ENCODE data around the gene RIPOR3. TPM values are rescaled to one million over a fixed set of nuclear protein-coding genes. Genes with fewer than 3 reads are reported as not detected.

RIPOR3 gene
- total and polyA plus RNA-seq, 5 donors from 2014 or later = 0.69 to 1.9 (median 1.3) TPM

GRCh38 chr20:50595988-50596693, 95.2 kb downstream of the RIPOR3 start:
- Histone ChIP-seq H3K27me3 (ENCODE audit: control insufficient read depth, insufficient read depth, low read length) (no peaks in the 10 kb centered on the region), H3K4me1 (ENCODE audit: control insufficient read depth, insufficient read depth, low read length, poor library complexity, severe bottlenecking) (no peaks in the 10 kb centered on the region), H3K27ac (ENCODE audit: insufficient read depth, low read length, poor library complexity, severe bottlenecking) (no peak overlapping the region), H3K36me3 (ENCODE audit: control insufficient read depth, insufficient read depth, low read length) (no peaks in the 10 kb centered on the region), H3K9me3 (ENCODE audit: control insufficient read depth in 2 of 2, low read length in 2 of 2) (no peaks in the 10 kb centered on the region), H3K4me3 (ENCODE audit: low read depth, low read length) (no peak overlapping the region)
- ATAC-seq (ENCODE audit: low read depth in 2 of 2) (no peak), DNase-seq (no peak)
- Mint-ChIP-seq H3K4me3 (peak overlapping the region in 1 of 4 donors; percentile 21), H3K27ac (no peak overlapping the region), H3K27me3 (peaks cover 13% of the 10 kb centered on the region), H3K36me3 (no peaks in the 10 kb centered on the region), H3K4me1 (peaks cover 0 to 6% (median 0%) of the 10 kb centered on the region in 4 donors), H3K9me3 (no peaks in the 10 kb centered on the region)

DNA sequence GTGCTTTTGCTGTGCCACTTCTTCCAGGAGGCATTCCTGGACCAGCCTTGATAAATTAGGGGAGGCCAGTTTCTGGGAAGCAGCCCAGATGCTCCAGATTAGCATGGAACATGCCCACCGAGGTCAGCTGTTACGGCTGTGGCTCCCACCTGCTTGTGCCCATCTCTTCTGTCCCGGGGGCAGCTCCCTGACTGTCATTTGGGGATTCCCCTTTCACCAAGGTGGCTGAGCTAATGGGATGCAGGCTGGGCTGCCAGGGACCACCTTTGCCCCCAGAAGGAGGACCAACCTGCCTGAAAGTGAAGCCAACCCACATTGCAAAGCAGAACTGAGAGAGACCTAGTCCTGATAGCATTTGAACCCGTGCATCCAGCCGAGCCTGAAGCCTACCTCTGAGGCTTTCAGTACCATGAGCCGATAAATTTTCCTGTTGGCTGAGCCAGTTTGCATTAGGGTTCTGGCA, 95.9 kb downstream of the RIPOR3 start:
- Mint-ChIP-seq H3K9me3 (no peaks in the 10 kb centered on the region), H3K4me3 (no peak overlapping the region), H3K27ac (peak overlapping the region in 2 of 3 donors; percentile 58 to 76), H3K36me3 (no peaks in the 10 kb centered on the region), H3K4me1 (peaks cover 0 to 6% (median 0%) of the 10 kb centered on the region in 4 donors), H3K27me3 (peaks cover 9% of the 10 kb centered on the region)
- H3K27me3 ChIP-seq (ENCODE audit: control insufficient read depth, insufficient read depth, low read length) = no peaks in the 10 kb centered on the region
- no peaks in the 10 kb centered on the region for H3K36me3 ChIP-seq (ENCODE audit: control insufficient read depth, insufficient read depth, low read length)
- no peak for DNase-seq
- no peak overlapping the region for H3K4me3 ChIP-seq (ENCODE audit: low read depth, low read length)
- H3K27ac ChIP-seq (ENCODE audit: insufficient read depth, low read length, poor library complexity, severe bottlenecking) = no peak overlapping the region
- H3K9me3 ChIP-seq (ENCODE audit: control insufficient read depth in 2 of 2, low read length in 2 of 2) = no peaks in the 10 kb centered on the region
- H3K4me1 ChIP-seq (ENCODE audit: control insufficient read depth, insufficient read depth, low read length, poor library complexity, severe bottlenecking) = no peaks in the 10 kb centered on the region
- ATAC-seq (ENCODE audit: low read depth in 2 of 2) = no peak

- peak; percentile 9 to 37 for ATAC-seq (ENCODE audit: low read depth in 2 of 2)
- H3K4me1 ChIP-seq (ENCODE audit: control insufficient read depth, insufficient read depth, low read length, poor library complexity, severe bottlenecking) = no peaks in the 10 kb centered on the region
- H3K27ac ChIP-seq (ENCODE audit: insufficient read depth, low read length, poor library complexity, severe bottlenecking) = no peak overlapping the region
- H3K36me3 ChIP-seq (ENCODE audit: control insufficient read depth, insufficient read depth, low read length) = peaks cover 2% of the 10 kb centered on the region
- no peaks in the 10 kb centered on the region for H3K27me3 ChIP-seq (ENCODE audit: control insufficient read depth, insufficient read depth, low read length)
- H3K27me3 Mint-ChIP-seq = peaks cover 7% of the 10 kb centered on the region
- peaks cover 0 to 6% (median 0%) of the 10 kb centered on the region in 4 donors for H3K4me1 Mint-ChIP-seq
- H3K36me3 Mint-ChIP-seq = no peaks in the 10 kb centered on the region
- no peaks in the 10 kb centered on the region for H3K9me3 ChIP-seq (ENCODE audit: control insufficient read depth in 2 of 2, low read length in 2 of 2)
- no peak overlapping the region for H3K4me3 ChIP-seq (ENCODE audit: low read depth, low read length)
- H3K4me3 Mint-ChIP-seq = no peak overlapping the region
- DNase-seq = no peak
- no peaks in the 10 kb centered on the region for H3K9me3 Mint-ChIP-seq
- peak overlapping the region in 2 of 3 donors; percentile 58 to 76 for H3K27ac Mint-ChIP-seq
Measured at GRCh38 chr20:50594591-50595432, 96.5 kb downstream of the RIPOR3 start.

GRCh38 chr20:50594231-50594590, 97.1 kb downstream of the RIPOR3 start:
- no peak overlapping the region for H3K4me3 Mint-ChIP-seq
- H3K27ac Mint-ChIP-seq = no peak overlapping the region
- ATAC-seq (ENCODE audit: low read depth in 2 of 2) (peak in 1 of 2 donors; percentile 5), DNase-seq (no peak)
- Histone ChIP-seq H3K36me3 (ENCODE audit: control insufficient read depth, insufficient read depth, low read length) (peaks cover 2% of the 10 kb centered on the region), H3K27me3 (ENCODE audit: control insufficient read depth, insufficient read depth, low read length) (no peaks in the 10 kb centered on the region), H3K27ac (ENCODE audit: insufficient read depth, low read length, poor library complexity, severe bottlenecking) (no peak overlapping the region), H3K9me3 (ENCODE audit: control insufficient read depth in 2 of 2, low read length in 2 of 2) (no peaks in the 10 kb centered on the region), H3K4me1 (ENCODE audit: control insufficient read depth, insufficient read depth, low read length, poor library complexity, severe bottlenecking) (no peaks in the 10 kb centered on the region), H3K4me3 (ENCODE audit: low read depth, low read length) (no peak overlapping the region)
- H3K4me1 Mint-ChIP-seq = peaks cover 0 to 6% (median 0%) of the 10 kb centered on the region in 4 donors
- no peaks in the 10 kb centered on the region for H3K36me3 Mint-ChIP-seq
- H3K9me3 Mint-ChIP-seq = no peaks in the 10 kb centered on the region
- H3K27me3 Mint-ChIP-seq = peaks cover under 1% of the 10 kb centered on the region

GRCh38 chr20:50593005-50593335, 98.4 kb downstream of the RIPOR3 start:
- Histone ChIP-seq H3K4me1 (ENCODE audit: control insufficient read depth, insufficient read depth, low read length, poor library complexity, severe bottlenecking) (no peaks in the 10 kb centered on the region), H3K27ac (ENCODE audit: insufficient read depth, low read length, poor library complexity, severe bottlenecking) (no peak overlapping the region), H3K4me3 (ENCODE audit: low read depth, low read length) (no peak overlapping the region), H3K27me3 (ENCODE audit: control insufficient read depth, insufficient read depth, low read length) (no peaks in the 10 kb centered on the region), H3K9me3 (ENCODE audit: control insufficient read depth in 2 of 2, low read length in 2 of 2) (no peaks in the 10 kb centered on the region), H3K36me3 (ENCODE audit: control insufficient read depth, insufficient read depth, low read length) (peaks cover 2% of the 10 kb centered on the region)
- Mint-ChIP-seq H3K4me3 (peak overlapping the region in 1 of 4 donors; percentile 27), H3K9me3 (no peaks in the 10 kb centered on the region), H3K4me1 (peaks cover 0 to 9% (median 4%) of the 10 kb centered on the region in 4 donors), H3K36me3 (no peaks in the 10 kb centered on the region), H3K27me3 (no peaks in the 10 kb centered on the region), H3K27ac (no peak overlapping the region)
- no peak for DNase-seq
- no peak for ATAC-seq (ENCODE audit: low read depth in 2 of 2)

DNA sequence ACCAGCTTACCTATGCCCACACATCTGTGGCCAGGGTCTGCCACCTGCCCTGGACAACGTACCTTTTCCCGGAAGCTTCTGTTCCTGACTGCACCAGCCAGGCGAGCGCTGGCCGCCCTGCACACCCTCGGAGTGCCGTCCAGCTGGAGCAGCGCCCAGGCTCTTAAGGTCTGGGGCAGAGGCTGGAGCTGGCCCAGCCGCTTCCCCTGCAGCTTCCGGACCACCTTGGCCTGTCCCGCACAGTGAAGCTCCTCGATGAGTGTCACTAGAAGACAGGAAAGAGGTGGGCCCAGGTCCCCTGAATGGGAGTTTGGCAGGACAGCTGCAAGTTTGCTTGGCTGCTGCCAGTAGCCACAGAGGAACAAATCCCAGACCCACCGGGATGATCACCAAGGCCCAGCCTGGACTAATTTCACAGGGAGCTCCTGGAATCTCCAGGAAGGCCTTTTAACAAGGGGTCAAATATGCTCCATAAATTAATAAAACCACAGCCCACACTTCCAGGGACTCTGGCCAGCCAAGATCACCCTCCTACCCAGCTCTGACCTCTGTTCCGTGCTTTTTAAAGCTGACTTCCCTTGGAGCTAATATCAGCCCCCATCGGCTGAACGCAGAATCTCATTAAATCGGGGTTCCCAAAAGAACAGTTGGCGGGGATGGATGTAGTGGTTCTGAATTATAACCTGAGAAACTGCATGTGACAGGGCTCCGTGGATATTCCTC, 98.9 kb downstream of the RIPOR3 start:
- H3K27me3 ChIP-seq (ENCODE audit: control insufficient read depth, insufficient read depth, low read length) = no peaks in the 10 kb centered on the region
- H3K9me3 ChIP-seq (ENCODE audit: control insufficient read depth in 2 of 2, low read length in 2 of 2) = no peaks in the 10 kb centered on the region
- no peak overlapping the region for H3K27ac ChIP-seq (ENCODE audit: insufficient read depth, low read length, poor library complexity, severe bottlenecking)
- no peak overlapping the region for H3K4me3 Mint-ChIP-seq
- DNase-seq (no peak), ATAC-seq (ENCODE audit: low read depth in 2 of 2) (no peak)
- peaks cover 2% of the 10 kb centered on the region for H3K36me3 ChIP-seq (ENCODE audit: control insufficient read depth, insufficient read depth, low read length)
- no peaks in the 10 kb centered on the region for H3K36me3 Mint-ChIP-seq
- H3K9me3 Mint-ChIP-seq = no peaks in the 10 kb centered on the region
- no peaks in the 10 kb centered on the region for H3K27me3 Mint-ChIP-seq
- H3K27ac Mint-ChIP-seq = no peak overlapping the region
- peaks cover 0 to 9% (median 5%) of the 10 kb centered on the region in 4 donors for H3K4me1 Mint-ChIP-seq
- H3K4me1 ChIP-seq (ENCODE audit: control insufficient read depth, insufficient read depth, low read length, poor library complexity, severe bottlenecking) = no peaks in the 10 kb centered on the region
- H3K4me3 ChIP-seq (ENCODE audit: low read depth, low read length) = no peak overlapping the region

DNA sequence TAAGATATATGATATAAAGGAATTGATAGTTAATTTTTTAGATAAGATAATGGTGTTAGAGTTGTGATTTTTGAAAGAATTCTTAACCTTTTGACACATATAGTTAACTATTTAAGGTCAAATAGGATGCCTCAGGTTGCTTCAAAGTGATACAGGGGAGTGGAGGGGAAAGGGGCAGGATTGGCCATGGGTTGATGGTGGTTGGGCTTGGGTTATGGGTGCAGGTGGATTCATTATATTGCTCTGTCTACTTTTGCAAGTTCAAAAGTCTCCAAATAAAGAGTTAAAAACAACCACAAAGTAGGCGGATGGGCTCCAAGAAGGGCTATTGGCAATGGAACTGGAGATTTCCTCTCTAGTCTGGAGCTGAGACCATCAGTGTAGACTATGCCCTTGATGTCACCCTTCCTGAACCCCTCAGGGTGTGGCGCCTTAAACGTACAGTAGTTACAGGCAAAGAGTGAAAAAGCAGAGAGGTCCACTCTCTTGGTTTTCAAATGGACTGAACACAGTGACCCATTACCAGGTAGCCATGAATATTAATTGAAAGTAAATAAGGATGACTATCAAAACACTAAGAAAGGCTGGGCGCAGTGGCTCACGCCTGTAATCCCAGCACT, 100.0 kb downstream of the RIPOR3 start:
- Histone ChIP-seq H3K27ac (ENCODE audit: insufficient read depth, low read length, poor library complexity, severe bottlenecking) (no peak overlapping the region), H3K36me3 (ENCODE audit: control insufficient read depth, insufficient read depth, low read length) (peaks cover 12% of the 10 kb centered on the region), H3K9me3 (ENCODE audit: control insufficient read depth in 2 of 2, low read length in 2 of 2) (no peaks in the 10 kb centered on the region), H3K4me3 (ENCODE audit: low read depth, low read length) (no peak overlapping the region), H3K27me3 (ENCODE audit: control insufficient read depth, insufficient read depth, low read length) (no peaks in the 10 kb centered on the region), H3K4me1 (ENCODE audit: control insufficient read depth, insufficient read depth, low read length, poor library complexity, severe bottlenecking) (no peaks in the 10 kb centered on the region)
- Mint-ChIP-seq H3K36me3 (no peaks in the 10 kb centered on the region), H3K4me1 (peaks cover 0 to 8% (median 5%) of the 10 kb centered on the region in 4 donors), H3K9me3 (no peaks in the 10 kb centered on the region), H3K4me3 (no peak overlapping the region), H3K27me3 (no peaks in the 10 kb centered on the region), H3K27ac (peak overlapping the region in 1 of 3 donors; percentile 59)
- ATAC-seq (ENCODE audit: low read depth in 2 of 2) (no peak), DNase-seq (no peak)
